ENCODE measurements around the gene SPTAN1. TPM values are rescaled to one million over a fixed set of nuclear protein-coding genes. Genes with fewer than 3 reads are reported as not detected.

The SPTAN1 gene
- polyA plus RNA-seq, 1 donor: 331 TPM

GRCh38 chr9:128677794-128678193 lies 125.4 kb downstream of the SPTAN1 start:
- no peak for DNase-seq

Other genes with a start within 250 kb of the SPTAN1 start
- gene TRUB2, start 230.1 kb upstream of the SPTAN1 start, polyA plus RNA-seq (ENCODE audit: insufficient read length): 23.5 TPM
- gene COQ4, start 229.7 kb upstream of the SPTAN1 start, polyA plus RNA-seq (ENCODE audit: insufficient read length): 34.8 TPM
- gene SLC27A4, start 212.1 kb upstream of the SPTAN1 start, polyA plus RNA-seq (ENCODE audit: insufficient read length): 14.6 TPM
- 70.0 TPM for gene URM1, start 181.2 kb upstream of the SPTAN1 start, polyA plus RNA-seq (ENCODE audit: insufficient read length)
- gene CERCAM, start 131.7 kb upstream of the SPTAN1 start, polyA plus RNA-seq (ENCODE audit: insufficient read length): 114 TPM
- gene ODF2, start 96.6 kb upstream of the SPTAN1 start, polyA plus RNA-seq (ENCODE audit: insufficient read length): 23.6 TPM
- gene GLE1, start 47.9 kb upstream of the SPTAN1 start, polyA plus RNA-seq (ENCODE audit: insufficient read length): 20.7 TPM
- 55.3 TPM for gene DYNC2I2, start 104.3 kb downstream of the SPTAN1 start, polyA plus RNA-seq (ENCODE audit: insufficient read length)
- 284 TPM for gene SET, start 136.6 kb downstream of the SPTAN1 start, polyA plus RNA-seq (ENCODE audit: insufficient read length)
- 8.6 TPM for gene PKN3, start 149.9 kb downstream of the SPTAN1 start, polyA plus RNA-seq (ENCODE audit: insufficient read length)
- gene ZDHHC12, start 171.5 kb downstream of the SPTAN1 start, polyA plus RNA-seq (ENCODE audit: insufficient read length): 7.6 TPM
- 46.0 TPM for gene ZER1, start 219.3 kb downstream of the SPTAN1 start, polyA plus RNA-seq (ENCODE audit: insufficient read length)
- 42.7 TPM for gene TBC1D13, start 234.7 kb downstream of the SPTAN1 start, polyA plus RNA-seq (ENCODE audit: insufficient read length)

All from hindlimb muscle (tissue), 1 donor.